Left ventricle myocardium inferior (tissue), 1 donor: ENCODE data around the gene MVB12B. TPM values are rescaled to one million over a fixed set of nuclear protein-coding genes. Genes with fewer than 3 reads are reported as not detected.

ENCODE experiments used
- DNase-seq: peaks from one replicate; pipeline ENCODE4 v3.0.0-alpha.2; 2020
- H3K27ac ChIP-seq: fragments of 200-600 bp; replicated peaks from 2 replicates; pipeline ENCODE4 v1.8.0; 2021
- H3K27me3 ChIP-seq: fragments of 200-600 bp; 2 replicates; pipeline ENCODE4 v1.8.0; 2021; ENCODE audit warnings: low read depth
- H3K36me3 ChIP-seq: fragments of 200-600 bp; 2 replicates; pipeline ENCODE4 v1.8.0; 2021
- H3K4me1 ChIP-seq: fragments of 200-600 bp; 2 replicates; pipeline ENCODE4 v1.8.0; 2021
- H3K4me3 ChIP-seq: fragments of 200-600 bp; 2 replicates; pipeline ENCODE4 v1.8.0; 2021; ENCODE audit warnings: mild to moderate bottlenecking, moderate library complexity
- H3K9me3 ChIP-seq: fragments of 200-600 bp; replicated peaks from 2 replicates; pipeline ENCODE4 v1.8.0; 2021
- intact Hi-C: fragments of 100-400 bp; cut with micrococcal nuclease; formaldehyde crosslinking; loops from one replicate; pipeline ENCODE4 v1.11.0; 2022
- total RNA-seq: library from RNA; stranded (reverse); fragmentation: NEBNext Ultra II Directional; extraction: Animal tissue kit (Norgen Biotek cat#: 25700); gene quantifications from one replicate; pipeline ENCODE4 v1.2.1, GENCODE V29; 2021
- TF ChIP-seq, protein P1 (sequence below): fragments of 200-600 bp; IDR thresholded peaks from 2 replicates; pipeline ENCODE4 v1.8.0; 2021; ENCODE audit warnings: antibody characterized with exemption, mild to moderate bottlenecking, borderline replicate concordance
- donor health status: DM: no; HTN: yes; CAD: no; lungs with severe emphysema.

Gene MVB12B
- total RNA-seq, 1 donor from 2014 or later = 11.2 TPM

GRCh38 chr9:126299706-126300276 is 26.8 kb upstream of the MVB12B start:
- Histone ChIP-seq H3K27me3 (peaks cover 16% of the 10 kb centered on the region), H3K27ac (no peak overlapping the region), H3K4me1 (no peaks in the 10 kb centered on the region), H3K4me3 (no peak overlapping the region), H3K36me3 (no peaks in the 10 kb centered on the region), H3K9me3 (no peaks in the 10 kb centered on the region)
- DNase-seq = no peak
- TF ChIP-seq, protein P1, sequence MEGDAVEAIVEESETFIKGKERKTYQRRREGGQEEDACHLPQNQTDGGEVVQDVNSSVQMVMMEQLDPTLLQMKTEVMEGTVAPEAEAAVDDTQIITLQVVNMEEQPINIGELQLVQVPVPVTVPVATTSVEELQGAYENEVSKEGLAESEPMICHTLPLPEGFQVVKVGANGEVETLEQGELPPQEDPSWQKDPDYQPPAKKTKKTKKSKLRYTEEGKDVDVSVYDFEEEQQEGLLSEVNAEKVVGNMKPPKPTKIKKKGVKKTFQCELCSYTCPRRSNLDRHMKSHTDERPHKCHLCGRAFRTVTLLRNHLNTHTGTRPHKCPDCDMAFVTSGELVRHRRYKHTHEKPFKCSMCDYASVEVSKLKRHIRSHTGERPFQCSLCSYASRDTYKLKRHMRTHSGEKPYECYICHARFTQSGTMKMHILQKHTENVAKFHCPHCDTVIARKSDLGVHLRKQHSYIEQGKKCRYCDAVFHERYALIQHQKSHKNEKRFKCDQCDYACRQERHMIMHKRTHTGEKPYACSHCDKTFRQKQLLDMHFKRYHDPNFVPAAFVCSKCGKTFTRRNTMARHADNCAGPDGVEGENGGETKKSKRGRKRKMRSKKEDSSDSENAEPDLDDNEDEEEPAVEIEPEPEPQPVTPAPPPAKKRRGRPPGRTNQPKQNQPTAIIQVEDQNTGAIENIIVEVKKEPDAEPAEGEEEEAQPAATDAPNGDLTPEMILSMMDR = no peak
- intact Hi-C loops = loop anchor here (5.0 to 10.0 kb wide), 2 partner anchors 98 to 195 kb away; no protein-coding TSS in a partner anchor

DNA sequence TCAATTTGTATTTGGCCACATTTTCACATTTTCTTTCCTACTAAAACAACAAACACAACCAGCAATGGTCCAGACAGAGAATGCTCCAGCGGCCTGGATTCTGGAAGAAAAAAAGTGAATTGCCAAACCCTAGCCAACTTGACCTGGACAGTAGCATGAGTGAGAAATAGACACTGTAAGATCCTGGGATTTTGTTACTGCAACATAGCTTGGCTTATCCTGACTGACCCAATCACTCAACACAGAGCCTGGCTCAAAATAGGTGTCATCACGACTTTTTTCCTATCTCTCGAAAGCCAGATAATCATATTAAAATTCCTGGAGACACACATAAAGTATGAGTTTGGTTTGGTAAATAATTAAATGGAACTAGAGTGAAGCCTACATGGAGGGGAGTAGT is 25.4 kb upstream of the MVB12B start:
- TF ChIP-seq, protein P1 = no peak
- no peak overlapping the region for H3K27ac ChIP-seq
- H3K9me3 ChIP-seq = no peaks in the 10 kb centered on the region
- no peak overlapping the region for H3K4me3 ChIP-seq
- no peaks in the 10 kb centered on the region for H3K4me1 ChIP-seq
- peaks cover 2% of the 10 kb centered on the region for H3K27me3 ChIP-seq
- DNase-seq = no peak
- no peaks in the 10 kb centered on the region for H3K36me3 ChIP-seq
- intact Hi-C loops = loop anchor here (5.0 to 10.0 kb wide), 2 partner anchors 96 to 194 kb away; no protein-coding TSS in a partner anchor

DNA sequence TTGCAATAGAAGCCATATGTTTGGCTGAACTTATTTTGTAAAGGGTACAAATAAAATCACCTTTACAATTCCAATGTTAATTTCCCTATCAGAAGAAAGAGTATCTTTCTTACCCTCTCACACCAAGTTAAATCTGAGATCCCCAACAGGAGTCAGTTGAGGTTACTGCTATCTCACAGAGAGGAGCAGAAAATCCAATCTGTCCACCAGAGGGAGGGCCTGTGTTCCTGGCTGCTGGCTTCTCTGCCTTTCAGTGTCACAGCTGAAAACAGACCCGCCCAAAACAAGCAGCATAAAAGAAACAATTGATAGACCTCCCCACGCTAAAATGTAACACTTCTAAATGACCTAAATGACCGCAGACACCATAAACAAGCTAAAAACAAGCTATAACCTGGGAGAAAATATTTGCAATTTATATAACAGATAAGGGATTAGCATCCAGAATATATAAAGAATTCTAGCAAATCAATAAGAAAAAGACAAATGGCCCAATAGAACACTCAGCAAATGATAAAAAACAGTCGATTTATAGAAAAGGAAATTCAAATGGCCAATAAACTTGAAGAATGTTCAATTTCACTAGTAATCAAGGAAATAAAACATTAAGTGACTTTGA is 24.5 kb upstream of the MVB12B start:
- no peaks in the 10 kb centered on the region for H3K9me3 ChIP-seq
- H3K27me3 ChIP-seq = no peaks in the 10 kb centered on the region
- peak; percentile 48 for DNase-seq
- intact Hi-C loops = loop anchor here (5.0 to 10.0 kb wide), 2 partner anchors 95 to 193 kb away; no protein-coding TSS in a partner anchor
- H3K4me3 ChIP-seq = no peak overlapping the region
- no peaks in the 10 kb centered on the region for H3K4me1 ChIP-seq
- no peaks in the 10 kb centered on the region for H3K36me3 ChIP-seq
- TF ChIP-seq, protein P1 = peak; percentile 83
- no peak overlapping the region for H3K27ac ChIP-seq

GRCh38 chr9:126302730-126303129 is 23.9 kb upstream of the MVB12B start:
- Histone ChIP-seq H3K27ac (no peak overlapping the region), H3K4me1 (no peaks in the 10 kb centered on the region), H3K36me3 (no peaks in the 10 kb centered on the region), H3K4me3 (no peak overlapping the region), H3K9me3 (no peaks in the 10 kb centered on the region), H3K27me3 (no peaks in the 10 kb centered on the region)
- TF ChIP-seq, protein P1 = no peak
- DNase-seq = no peak
- intact Hi-C loops = loop anchor here (5.0 to 10.0 kb wide), 2 partner anchors 95 to 192 kb away; no protein-coding TSS in a partner anchor

- Histone ChIP-seq H3K4me3 (no peak overlapping the region), H3K4me1 (no peaks in the 10 kb centered on the region), H3K9me3 (no peaks in the 10 kb centered on the region), H3K27me3 (no peaks in the 10 kb centered on the region), H3K27ac (no peak overlapping the region), H3K36me3 (no peaks in the 10 kb centered on the region)
- intact Hi-C loops = loop anchor here (5.0 to 10.0 kb wide), 2 partner anchors 94 to 191 kb away; no protein-coding TSS in a partner anchor
- TF ChIP-seq, protein P1 = no peak
- no peak for DNase-seq
These were observed 23.1 kb upstream of the MVB12B start for GRCh38 chr9:126303488-126303887.
